Activated B cell treated with CpG ODN at 0.5 μM for 24 hours (primary cell): ENCODE data around the gene FAM83G. TPM values are rescaled to one million over a fixed set of nuclear protein-coding genes. Genes with fewer than 3 reads are reported as not detected.

Source experiments
- ATAC-seq: fragments of 200-7000 bp; cut with Tn5 transposase; one replicate; pipeline ENCODE4 v1.10.0; 2021; ENCODE audit warnings: low read depth, mild to moderate bottlenecking, moderate library complexity
- CTCF ChIA-PET: fragments of 350-600 bp; sonication (Branson Sonifier 250); formaldehyde crosslinking; loops from one replicate; lab custom pipeline; 2021; ENCODE audit warnings: antibody characterized with exemption; lab: Charles Lee
- POLR2A ChIA-PET: fragments of 350-600 bp; sonication (Branson Sonifier 250); formaldehyde crosslinking; loops from one replicate; lab custom pipeline; 2021; ENCODE audit warnings: antibody characterized with exemption; lab: Charles Lee
- DNase-seq: peaks from one replicate; pipeline ENCODE4 v3.0.0; 2022
- H3K27ac Mint-ChIP-seq: one replicate; pipeline ENCODE4 v1.8.0; 2020; ENCODE audit warnings: mixed read lengths
- H3K27me3 Mint-ChIP-seq: one replicate; pipeline ENCODE4 v1.8.0; 2021; ENCODE audit warnings: mixed read lengths
- H3K36me3 Mint-ChIP-seq: one replicate; pipeline ENCODE4 v1.8.0; 2021; ENCODE audit warnings: low read depth, mixed read lengths
- H3K4me1 Mint-ChIP-seq: one replicate; pipeline ENCODE4 v1.8.0; 2021; ENCODE audit warnings: mixed read lengths
- H3K4me3 Mint-ChIP-seq: one replicate; pipeline ENCODE4 v1.8.0; 2020; ENCODE audit warnings: mild to moderate bottlenecking, mixed read lengths
- H3K9me3 Mint-ChIP-seq: one replicate; pipeline ENCODE4 v1.8.0; 2020; ENCODE audit warnings: mixed read lengths
- CTCF ChIP-seq: fragments of 200-600 bp; IDR thresholded peaks from one replicate; pipeline ENCODE4 v1.8.0; 2022; ENCODE audit warnings: antibody characterized with exemption, mild to moderate bottlenecking
- intact Hi-C: fragments of 100-400 bp; cut with micrococcal nuclease; formaldehyde crosslinking; loops from one replicate; pipeline ENCODE4 v1.15.1; 2024
- total RNA-seq: library from RNA; stranded (reverse); gene quantifications from 2 replicates; pipeline ENCODE4 v1.2.3, GENCODE V29; 2022

The FAM83G gene
- total RNA-seq, 1 donor from 2014 or later, result 13.9 TPM

GRCh38 chr17:18970582-18971480 lies 33.7 kb downstream of the FAM83G start:
- ChIA-PET CTCF (no interaction called here), POLR2A (interaction anchor here (0.5 kb wide), 1 partner anchor 47 kb away, joined by 6 read pairs; no protein-coding TSS in a partner anchor)
- no peak overlapping the region for H3K27ac Mint-ChIP-seq
- no peaks in the 10 kb centered on the region for H3K27me3 Mint-ChIP-seq
- no peak overlapping the region for H3K4me3 Mint-ChIP-seq
- intact Hi-C loops, result no loop called here
- H3K4me1 Mint-ChIP-seq, result no peaks in the 10 kb centered on the region
- no peak for ATAC-seq
- TF ChIP-seq CTCF, result no peak
- DNase-seq, result no peak
- H3K36me3 Mint-ChIP-seq, result peaks cover 31% of the 10 kb centered on the region
- no peaks in the 10 kb centered on the region for H3K9me3 Mint-ChIP-seq

GRCh38 chr17:18968945-18969887 lies 35.3 kb downstream of the FAM83G start:
- intact Hi-C loops, result loop anchor here (10.0 kb wide), 2 partner anchors 46 to 154 kb away; no protein-coding TSS in a partner anchor

GRCh38 chr17:18968345-18968744 lies 36.2 kb downstream of the FAM83G start:
- Mint-ChIP-seq H3K27ac (no peak overlapping the region), H3K9me3 (no peaks in the 10 kb centered on the region), H3K36me3 (peaks cover 23% of the 10 kb centered on the region), H3K4me3 (no peak overlapping the region), H3K4me1 (no peaks in the 10 kb centered on the region), H3K27me3 (no peaks in the 10 kb centered on the region)
- intact Hi-C loops, result loop anchor here (10.0 kb wide), 2 partner anchors 46 to 154 kb away; no protein-coding TSS in a partner anchor
- CTCF ChIA-PET, result no interaction called here
- TF ChIP-seq CTCF, result no peak
- ATAC-seq (no peak), DNase-seq (no peak)
- POLR2A ChIA-PET, result interaction anchor here (0.6 kb wide), 1 partner anchor 55 kb away, joined by 4 read pairs; no protein-coding TSS in a partner anchor

More at GRCh38 chr17:18968945-18969887, 35.3 kb downstream of the FAM83G start:
- Mint-ChIP-seq H3K4me1 (no peaks in the 10 kb centered on the region), H3K27ac (no peak overlapping the region), H3K4me3 (no peak overlapping the region), H3K9me3 (no peaks in the 10 kb centered on the region), H3K27me3 (no peaks in the 10 kb centered on the region), H3K36me3 (peaks cover 25% of the 10 kb centered on the region)
- no peak for TF ChIP-seq CTCF
- CTCF ChIA-PET, result interaction anchor here (1.3 kb wide), 1 partner anchor 8 kb away, joined by 4 read pairs; no protein-coding TSS in a partner anchor
- no peak for ATAC-seq
- POLR2A ChIA-PET, result no interaction called here
- no peak for DNase-seq

GRCh38 chr17:18967916-18968315 lies 36.6 kb downstream of the FAM83G start:
- ChIA-PET POLR2A (interaction anchor here (0.6 kb wide), 1 partner anchor 55 kb away, joined by 4 read pairs; no protein-coding TSS in a partner anchor), CTCF (no interaction called here)
- no peaks in the 10 kb centered on the region for H3K9me3 Mint-ChIP-seq
- H3K27me3 Mint-ChIP-seq, result no peaks in the 10 kb centered on the region
- peaks cover 19% of the 10 kb centered on the region for H3K36me3 Mint-ChIP-seq
- H3K4me3 Mint-ChIP-seq, result no peak overlapping the region
- no peaks in the 10 kb centered on the region for H3K4me1 Mint-ChIP-seq
- no peak for TF ChIP-seq CTCF
- no peak overlapping the region for H3K27ac Mint-ChIP-seq
- ATAC-seq (no peak), DNase-seq (no peak)
- intact Hi-C loops, result loop anchor here (10.0 kb wide), 2 partner anchors 47 to 153 kb away; no protein-coding TSS in a partner anchor
